Keratinocyte (primary cell): ENCODE measurements around the gene ABHD2. TPM values are rescaled to one million over a fixed set of nuclear protein-coding genes. Genes with fewer than 3 reads are reported as not detected.

Source experiments
- DNase-seq: peaks from one replicate; pipeline ENCODE4 v3.0.0-alpha.2; 2011; ENCODE audit warnings: low read depth, missing footprints, low spot score
- FAIRE-seq: peaks from 2 replicates; lab custom pipeline; 2011; peaks lifted over from hg19 to GRCh38; lab: Jason Lieb, UNC
- H2AFZ ChIP-seq: 2 replicates; pipeline ENCODE4 v1.6.0; 2012; ENCODE audit warnings: low read length, control low read depth, inconsistent platforms; ENCODE audit not compliant: control insufficient read depth
- H3K27ac ChIP-seq: 2 replicates; pipeline ENCODE4 v1.5.1; 2011; ENCODE audit warnings: low read length; ENCODE audit not compliant: control insufficient read depth, insufficient read depth
- H3K27me3 ChIP-seq: 3 replicates; pipeline ENCODE4 v1.6.0; 2011; ENCODE audit warnings: low read length; ENCODE audit not compliant: control insufficient read depth, insufficient read depth; ENCODE audit errors: extremely low read depth
- H3K36me3 ChIP-seq, 2 experiments: 2 replicates in 1 of 2; 3 replicates in 1 of 2; pipeline ENCODE4 v1.5.1; 2011; ENCODE audit warnings: low read length in 2 of 2, mild to moderate bottlenecking in 1 of 2; ENCODE audit not compliant: control insufficient read depth in 2 of 2, insufficient read depth in 2 of 2; ENCODE audit errors: extremely low read depth in 1 of 2
- H3K4me1 ChIP-seq: 3 replicates; pipeline ENCODE4 v1.5.1; 2011; ENCODE audit warnings: low read length; ENCODE audit not compliant: control insufficient read depth, insufficient read depth; ENCODE audit errors: extremely low read depth
- H3K4me2 ChIP-seq: 3 replicates; pipeline ENCODE4 v1.6.0; 2011; ENCODE audit warnings: low read depth, low read length; ENCODE audit not compliant: control insufficient read depth, insufficient read depth; ENCODE audit errors: extremely low read depth
- H3K4me3 ChIP-seq, 3 experiments: fragments of 200-600 bp in 1 of 3; sonication (generic) in 1 of 3; 2 replicates in 2 of 3; 3 replicates in 1 of 3; pipeline ENCODE4 v1.5.1; 2011 to 2016; ENCODE audit warnings: low read length in 3 of 3, mild to moderate bottlenecking in 3 of 3, control low read depth in 2 of 3, inconsistent platforms in 1 of 3, low read depth in 1 of 3, mixed read lengths in 1 of 3, mixed run types in 1 of 3, moderate library complexity in 1 of 3; ENCODE audit not compliant: control insufficient read depth in 2 of 3, insufficient read depth in 2 of 3; ENCODE audit errors: extremely low read depth in 1 of 3
- H3K79me2 ChIP-seq: 2 replicates; pipeline ENCODE4 v1.6.0; 2012; ENCODE audit warnings: low read length; ENCODE audit not compliant: control insufficient read depth, insufficient read depth
- H3K9ac ChIP-seq: 3 replicates; pipeline ENCODE4 v1.6.0; 2011; ENCODE audit warnings: low read length; ENCODE audit not compliant: control insufficient read depth, insufficient read depth; ENCODE audit errors: extremely low read depth
- H3K9me1 ChIP-seq: 3 replicates; pipeline ENCODE4 v1.6.0; 2011; ENCODE audit warnings: low read length; ENCODE audit not compliant: control insufficient read depth, insufficient read depth; ENCODE audit errors: extremely low read depth
- H3K9me3 ChIP-seq: 2 replicates; pipeline ENCODE4 v1.5.1; 2012; ENCODE audit warnings: low read depth, low read length; ENCODE audit not compliant: control insufficient read depth
- H4K20me1 ChIP-seq: 3 replicates; pipeline ENCODE4 v1.6.0; 2011; ENCODE audit warnings: low read length; ENCODE audit not compliant: control insufficient read depth, insufficient read depth; ENCODE audit errors: extremely low read depth
- CTCF ChIP-seq, 3 experiments: IDR thresholded peaks in 1 of 3; conservative IDR thresholded peaks in 1 of 3; optimal IDR thresholded peaks in 1 of 3; 2 replicates in 2 of 3; 3 replicates in 1 of 3; pipeline versions ENCODE3 to v1.5.1; 2011; ENCODE audit warnings: low read length in 3 of 3, mild to moderate bottlenecking in 3 of 3, moderate library complexity in 2 of 3, control low read depth in 1 of 3, inconsistent platforms in 1 of 3; ENCODE audit not compliant: insufficient read depth in 2 of 3; ENCODE audit errors: extremely low read depth in 1 of 3
- EZH2 ChIP-seq: IDR thresholded peaks from one replicate; pipeline ENCODE4 v1.6.1; 2012; ENCODE audit warnings: inconsistent platforms, mild to moderate bottlenecking, low read length, moderate library complexity
- dilution Hi-C: fragments of 300-500 bp; cut with MboI; formaldehyde crosslinking; loops from one replicate; pipeline ENCODE4 v1.7.0; 2020; ENCODE audit warnings: low sequenced_read_pairs; ENCODE audit not compliant: extremely low pct_ligation_motif_present
- polyA plus RNA-seq, 5 experiments: library from polyadenylated mRNA; depleted of rRNA in 3 of 5; stranded (reverse) in 3 of 5; stranded (forward) in 1 of 5; unstranded in 1 of 5; fragments of >200 nt; gene quantifications; 1 replicate in 1 of 5; 2 replicates in 3 of 5; 3 replicates in 1 of 5; pipeline versions ENCODE4 v1.2.1 to v1.2.3, GENCODE V29; 2011 to 2012; ENCODE audit warnings: missing spikeins in 2 of 5, low read depth in 1 of 5, low replicate concordance in 1 of 5

Gene ABHD2
- polyA plus RNA-seq, 1 donor (not counting 4 experiments of a cell fraction or from before 2014, with no cell fraction given), result 22.8 TPM

GRCh38 chr15:89244574-89244903 lies 156.3 kb downstream of the ABHD2 start:
- Histone ChIP-seq H3K4me1 (peaks cover 16% of the 10 kb centered on the region), H2AFZ (peak overlapping the region; percentile 98), H3K27ac (peak overlapping the region; percentile 79), H3K36me3 (no peaks in the 10 kb centered on the region), H3K4me3 (peak overlapping the region; percentile 75 to 95 (median 95)), H3K9me1 (no peaks in the 10 kb centered on the region), H3K27me3 (no peaks in the 10 kb centered on the region), H3K9me3 (no peaks in the 10 kb centered on the region), H3K4me2 (peak overlapping the region; percentile 99), H4K20me1 (no peaks in the 10 kb centered on the region), H3K79me2 (peaks cover 31% of the 10 kb centered on the region), H3K9ac (peak overlapping the region; percentile 87)
- FAIRE-seq (no peak), DNase-seq (no peak)
- dilution Hi-C loops, result no loop called here
- TF ChIP-seq EZH2 (no peak), CTCF (optimal IDR thresholded peaks at IDR 0.05 in 1 of 3, IDR thresholded peaks at IDR 0.05 in 1 of 3, conservative IDR thresholded peaks at IDR 0.05 in 1 of 3; ENCODE audit: extremely low read depth in 1 of 3, insufficient read depth in 2 of 3, low read length in 3 of 3) (no peak)

GRCh38 chr15:89247446-89247845 lies 159.2 kb downstream of the ABHD2 start:
- no peak overlapping the region for H3K4me2 ChIP-seq
- H3K9me1 ChIP-seq, result no peaks in the 10 kb centered on the region
- H3K36me3 ChIP-seq, result no peaks in the 10 kb centered on the region
- H3K27ac ChIP-seq, result no peak overlapping the region
- peaks cover 16% of the 10 kb centered on the region for H3K4me1 ChIP-seq
- no peak overlapping the region for H3K9ac ChIP-seq
- FAIRE-seq, result no peak
- DNase-seq, result no peak
- no peak overlapping the region for H3K4me3 ChIP-seq
- no peaks in the 10 kb centered on the region for H3K9me3 ChIP-seq
- peaks cover 31% of the 10 kb centered on the region for H3K79me2 ChIP-seq
- H3K27me3 ChIP-seq, result no peaks in the 10 kb centered on the region
- H2AFZ ChIP-seq, result no peak overlapping the region
- dilution Hi-C loops, result no loop called here
- H4K20me1 ChIP-seq, result no peaks in the 10 kb centered on the region
- TF ChIP-seq EZH2, result no peak
- TF ChIP-seq CTCF (optimal IDR thresholded peaks at IDR 0.05 in 1 of 3, IDR thresholded peaks at IDR 0.05 in 1 of 3, conservative IDR thresholded peaks at IDR 0.05 in 1 of 3; ENCODE audit: extremely low read depth in 1 of 3, insufficient read depth in 2 of 3, low read length in 3 of 3), result no peak
